Measurements from ENCODE around the gene AKR7A2.

The AKR7A2 gene

DNA sequence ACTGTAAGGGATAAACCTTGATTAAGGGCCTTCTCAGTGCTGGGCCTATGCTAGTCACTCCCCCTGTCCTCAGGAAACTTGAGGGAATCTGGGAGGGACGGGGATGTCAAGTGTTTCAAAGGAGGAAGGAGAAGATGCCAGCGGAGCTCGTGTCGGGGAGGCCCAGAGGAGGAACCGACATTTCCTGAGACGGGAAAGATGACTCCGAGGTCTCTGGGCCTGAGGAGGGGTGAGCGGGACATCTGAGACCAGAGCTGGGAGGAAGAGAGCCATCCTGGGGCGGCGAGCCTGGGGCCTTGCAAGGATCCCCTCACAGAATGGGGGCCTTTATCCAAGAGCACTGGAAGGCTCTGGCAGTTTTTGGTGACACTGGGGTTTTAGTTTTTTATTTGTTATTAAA lies 10.5 kb upstream of the AKR7A2 start:
- Histone ChIP-seq H3K9me3 (replicated peaks in 1 of 2; ENCODE audit: control insufficient read depth in 2 of 2, insufficient read depth in 1 of 2, low read depth in 1 of 2, low read length in 2 of 2) (no peaks in the 10 kb centered on the region), H2BK120ac (ENCODE audit: low read depth, low read length) (no peak overlapping the region), H3K4me1 (ENCODE audit: control insufficient read depth in 2 of 2, insufficient read depth in 1 of 2, low read depth in 1 of 2, low read length in 2 of 2) (no peaks in the 10 kb centered on the region), H3K79me1 (ENCODE audit: low read depth, low read length) (peaks cover 6% of the 10 kb centered on the region), H2BK15ac (ENCODE audit: low read length) (no peak overlapping the region), H3K4me3 (ENCODE audit: low read length in 2 of 2) (no peak overlapping the region), H3K27me3 (ENCODE audit: control insufficient read depth in 3 of 3, insufficient read depth in 3 of 3, low read depth in 1 of 3, low read length in 3 of 3) (no peaks in the 10 kb centered on the region), H3K9ac (ENCODE audit: low read depth, low read length, poor library complexity) (no peak overlapping the region), H2AK5ac (ENCODE audit: low read depth, low read length) (no peak overlapping the region), H4K8ac (ENCODE audit: low read depth, low read length) (no peak overlapping the region), H3K18ac (ENCODE audit: low read length) (no peak overlapping the region), H2BK5ac (ENCODE audit: low read length) (no peak overlapping the region), H2BK12ac (ENCODE audit: low read length) (no peak overlapping the region), H3K27ac (replicated peaks; ENCODE audit: low read length) (no peak overlapping the region), H3K23ac (ENCODE audit: low read depth, low read length, poor library complexity) (no peak overlapping the region), H2AFZ (ENCODE audit: low read length) (no peak overlapping the region), H3K4ac (ENCODE audit: low read length) (no peak overlapping the region), H3K36me3 (replicated peaks in 1 of 2; ENCODE audit: control insufficient read depth in 2 of 2, insufficient read depth in 2 of 2, low read length in 2 of 2) (peaks cover 18 to 72% of the 10 kb centered on the region in 2 donors), H4K91ac (ENCODE audit: low read depth, low read length, poor library complexity) (no peak overlapping the region), H3K14ac (ENCODE audit: low read length) (no peak overlapping the region), H3K4me2 (ENCODE audit: insufficient read depth, low read length, poor library complexity, severe bottlenecking) (no peak overlapping the region)
- no peak for DNase-seq (ENCODE audit: low spot score)
- WGBS, 2 donors (ENCODE audit: extremely low coverage in 2 of 2, insufficient read length in 2 of 2, insufficient replicate concordance in 1 of 2) = no CpG with 5 or more reads among the region's 10 CpGs

DNA sequence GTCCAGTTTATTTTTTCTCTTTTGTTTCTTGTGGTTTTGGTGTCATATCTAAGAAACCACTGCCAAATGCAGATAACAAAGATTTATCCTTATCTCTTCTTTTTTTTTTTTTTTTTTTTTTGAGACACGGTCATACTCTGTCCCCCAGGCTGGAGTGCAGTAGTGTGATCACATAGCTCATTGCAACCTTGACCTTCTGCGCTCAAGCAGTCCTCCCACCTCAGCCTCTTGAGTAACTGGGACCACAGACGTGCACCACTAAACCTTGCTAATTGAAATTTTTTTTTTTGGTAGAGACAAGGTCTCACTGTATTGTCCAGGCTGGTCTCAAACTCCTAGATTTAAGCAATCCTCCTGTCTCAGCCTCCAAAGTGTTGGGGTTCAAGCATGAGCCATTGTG lies 9.1 kb upstream of the AKR7A2 start:
- Histone ChIP-seq H3K27ac (replicated peaks; ENCODE audit: low read length) (no peak overlapping the region), H2BK15ac (ENCODE audit: low read length) (no peak overlapping the region), H3K9me3 (replicated peaks in 1 of 2; ENCODE audit: control insufficient read depth in 2 of 2, insufficient read depth in 1 of 2, low read depth in 1 of 2, low read length in 2 of 2) (no peaks in the 10 kb centered on the region), H3K14ac (ENCODE audit: low read length) (no peak overlapping the region), H3K79me1 (ENCODE audit: low read depth, low read length) (peaks cover 4% of the 10 kb centered on the region), H4K91ac (ENCODE audit: low read depth, low read length, poor library complexity) (no peak overlapping the region), H3K4me2 (ENCODE audit: insufficient read depth, low read length, poor library complexity, severe bottlenecking) (no peak overlapping the region), H3K36me3 (replicated peaks in 1 of 2; ENCODE audit: control insufficient read depth in 2 of 2, insufficient read depth in 2 of 2, low read length in 2 of 2) (peaks cover 14 to 70% of the 10 kb centered on the region in 2 donors), H3K4ac (ENCODE audit: low read length) (no peak overlapping the region), H3K4me1 (ENCODE audit: control insufficient read depth in 2 of 2, insufficient read depth in 1 of 2, low read depth in 1 of 2, low read length in 2 of 2) (no peaks in the 10 kb centered on the region), H2AFZ (ENCODE audit: low read length) (no peak overlapping the region), H3K27me3 (ENCODE audit: control insufficient read depth in 3 of 3, insufficient read depth in 3 of 3, low read depth in 1 of 3, low read length in 3 of 3) (no peaks in the 10 kb centered on the region), H2AK5ac (ENCODE audit: low read depth, low read length) (no peak overlapping the region), H3K18ac (ENCODE audit: low read length) (no peak overlapping the region), H4K8ac (ENCODE audit: low read depth, low read length) (no peak overlapping the region), H3K9ac (ENCODE audit: low read depth, low read length, poor library complexity) (no peak overlapping the region), H2BK12ac (ENCODE audit: low read length) (no peak overlapping the region), H2BK5ac (ENCODE audit: low read length) (no peak overlapping the region), H3K4me3 (ENCODE audit: low read length in 2 of 2) (no peak overlapping the region), H3K23ac (ENCODE audit: low read depth, low read length, poor library complexity) (no peak overlapping the region), H2BK120ac (ENCODE audit: low read depth, low read length) (no peak overlapping the region)
- WGBS, 2 donors (ENCODE audit: extremely low coverage in 2 of 2, insufficient read length in 2 of 2, insufficient replicate concordance in 1 of 2) = no CpG with 5 or more reads among the region's 3 CpGs
- no peak for DNase-seq (ENCODE audit: low spot score)

DNA sequence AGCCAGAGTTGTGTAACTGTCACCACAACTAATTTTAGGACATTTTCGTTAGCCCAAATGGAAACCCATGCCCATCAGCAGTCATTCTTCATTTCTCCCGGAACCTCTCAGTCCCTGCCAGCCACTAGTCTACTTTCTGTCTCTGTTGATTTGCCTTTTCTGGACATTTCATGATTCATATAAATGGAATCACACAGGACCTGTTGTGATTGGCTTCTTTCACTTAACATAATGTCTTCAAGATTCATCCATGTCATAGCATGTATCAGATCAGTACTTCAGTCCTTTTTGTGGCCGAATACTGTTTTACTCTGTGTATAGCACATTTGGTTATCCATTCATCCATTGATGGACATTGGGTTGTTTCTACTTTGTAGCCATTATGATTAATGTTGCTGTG lies 7.3 kb upstream of the AKR7A2 start:
- Histone ChIP-seq H3K4ac (ENCODE audit: low read length) (no peak overlapping the region), H3K14ac (ENCODE audit: low read length) (no peak overlapping the region), H3K18ac (ENCODE audit: low read length) (no peak overlapping the region), H3K4me1 (ENCODE audit: control insufficient read depth in 2 of 2, insufficient read depth in 1 of 2, low read depth in 1 of 2, low read length in 2 of 2) (no peaks in the 10 kb centered on the region), H2BK15ac (ENCODE audit: low read length) (no peak overlapping the region), H2BK5ac (ENCODE audit: low read length) (no peak overlapping the region), H3K27ac (replicated peaks; ENCODE audit: low read length) (no peak overlapping the region), H2AK5ac (ENCODE audit: low read depth, low read length) (no peak overlapping the region), H2AFZ (ENCODE audit: low read length) (no peak overlapping the region), H2BK120ac (ENCODE audit: low read depth, low read length) (no peak overlapping the region), H3K9ac (ENCODE audit: low read depth, low read length, poor library complexity) (no peak overlapping the region), H3K79me1 (ENCODE audit: low read depth, low read length) (peaks cover 2% of the 10 kb centered on the region), H3K27me3 (ENCODE audit: control insufficient read depth in 3 of 3, insufficient read depth in 3 of 3, low read depth in 1 of 3, low read length in 3 of 3) (no peaks in the 10 kb centered on the region), H3K9me3 (replicated peaks in 1 of 2; ENCODE audit: control insufficient read depth in 2 of 2, insufficient read depth in 1 of 2, low read depth in 1 of 2, low read length in 2 of 2) (no peaks in the 10 kb centered on the region), H4K8ac (ENCODE audit: low read depth, low read length) (no peak overlapping the region), H3K23ac (ENCODE audit: low read depth, low read length, poor library complexity) (no peak overlapping the region), H3K36me3 (replicated peaks in 1 of 2; ENCODE audit: control insufficient read depth in 2 of 2, insufficient read depth in 2 of 2, low read length in 2 of 2) (peaks cover 12 to 64% of the 10 kb centered on the region in 2 donors), H3K4me3 (ENCODE audit: low read length in 2 of 2) (no peak overlapping the region), H2BK12ac (ENCODE audit: low read length) (no peak overlapping the region), H3K4me2 (ENCODE audit: insufficient read depth, low read length, poor library complexity, severe bottlenecking) (no peak overlapping the region), H4K91ac (ENCODE audit: low read depth, low read length, poor library complexity) (no peak overlapping the region)
- WGBS, 2 donors (ENCODE audit: extremely low coverage in 2 of 2, insufficient read length in 2 of 2, insufficient replicate concordance in 1 of 2) = no CpG with 5 or more reads among the region's 3 CpGs
- DNase-seq (ENCODE audit: low spot score) = no peak

DNA sequence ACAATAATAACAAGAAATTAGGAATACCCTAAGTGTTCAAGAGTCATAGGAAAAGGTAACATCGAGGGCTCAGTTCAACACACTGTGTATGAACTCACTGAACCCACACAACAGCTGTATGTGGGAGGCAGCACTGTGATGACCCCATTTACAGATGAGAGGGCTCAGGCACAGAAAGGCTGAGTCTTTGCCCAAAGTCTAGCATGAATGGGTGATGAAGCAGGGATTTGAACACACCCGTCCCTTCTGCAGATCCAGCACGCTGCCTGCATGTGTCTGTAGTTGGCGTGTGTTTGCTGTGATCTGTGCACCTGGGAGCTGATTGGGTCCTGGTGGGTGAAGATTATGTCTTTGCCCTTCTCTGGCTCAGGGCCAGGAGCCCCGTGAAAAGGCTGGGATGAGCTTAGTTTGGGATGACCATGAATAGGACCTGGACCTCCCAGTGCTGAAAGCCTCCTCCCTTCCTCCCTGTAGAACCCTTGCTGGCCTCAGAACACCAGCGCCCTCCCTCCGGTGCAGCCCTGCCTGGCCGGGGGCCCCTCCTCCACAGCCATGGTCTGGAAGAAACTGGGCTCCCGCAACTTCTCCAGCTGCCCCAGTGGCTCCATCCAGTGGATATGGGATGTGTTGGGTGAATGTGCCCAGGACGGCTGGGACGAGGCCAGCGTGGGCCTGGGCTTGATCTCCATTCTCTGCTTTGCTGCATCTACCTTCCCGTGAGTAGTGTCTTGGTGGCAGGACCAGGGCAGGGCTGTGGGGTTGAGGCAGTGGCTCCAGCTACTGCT lies 5.4 kb upstream of the AKR7A2 start:
- Histone ChIP-seq H3K79me1 (ENCODE audit: low read depth, low read length) (peaks cover 6% of the 10 kb centered on the region), H2AK5ac (ENCODE audit: low read depth, low read length) (no peak overlapping the region), H3K4me3 (ENCODE audit: low read length in 2 of 2) (no peak overlapping the region), H4K91ac (ENCODE audit: low read depth, low read length, poor library complexity) (no peak overlapping the region), H3K4me1 (ENCODE audit: control insufficient read depth in 2 of 2, insufficient read depth in 1 of 2, low read depth in 1 of 2, low read length in 2 of 2) (peaks cover 3 to 4% of the 10 kb centered on the region in 2 donors), H3K4me2 (ENCODE audit: insufficient read depth, low read length, poor library complexity, severe bottlenecking) (no peak overlapping the region), H2AFZ (ENCODE audit: low read length) (no peak overlapping the region), H2BK12ac (ENCODE audit: low read length) (no peak overlapping the region), H2BK120ac (ENCODE audit: low read depth, low read length) (no peak overlapping the region), H3K18ac (ENCODE audit: low read length) (no peak overlapping the region), H3K14ac (ENCODE audit: low read length) (no peak overlapping the region), H3K36me3 (replicated peaks in 1 of 2; ENCODE audit: control insufficient read depth in 2 of 2, insufficient read depth in 2 of 2, low read length in 2 of 2) (peaks cover 12 to 60% of the 10 kb centered on the region in 2 donors), H2BK15ac (ENCODE audit: low read length) (no peak overlapping the region), H3K4ac (ENCODE audit: low read length) (no peak overlapping the region), H4K8ac (ENCODE audit: low read depth, low read length) (no peak overlapping the region), H3K23ac (ENCODE audit: low read depth, low read length, poor library complexity) (no peak overlapping the region), H3K9me3 (replicated peaks in 1 of 2; ENCODE audit: control insufficient read depth in 2 of 2, insufficient read depth in 1 of 2, low read depth in 1 of 2, low read length in 2 of 2) (no peaks in the 10 kb centered on the region), H3K9ac (ENCODE audit: low read depth, low read length, poor library complexity) (no peak overlapping the region), H3K27ac (replicated peaks; ENCODE audit: low read length) (no peak overlapping the region), H3K27me3 (ENCODE audit: control insufficient read depth in 3 of 3, insufficient read depth in 3 of 3, low read depth in 1 of 3, low read length in 3 of 3) (no peaks in the 10 kb centered on the region), H2BK5ac (ENCODE audit: low read length) (no peak overlapping the region)
- no CpG with 5 or more reads among the region's 13 CpGs for WGBS, 2 donors (ENCODE audit: extremely low coverage in 2 of 2, insufficient read length in 2 of 2, insufficient replicate concordance in 1 of 2)
- no peak for DNase-seq (ENCODE audit: low spot score)
